OCI-LY3 (cell line): Measurements from ENCODE around the gene PARD3.

Experiments used
- H2AFZ ChIP-seq: fragments of 200-600, 300-600 bp; shearing (Covaris generic); 2 replicates; pipeline ENCODE4 v1.6.0; 2014; ENCODE audit warnings: antibody characterized with exemption, low read depth, low read length
- H3K27ac ChIP-seq: fragments of 200-600, 300-600 bp; sonication (generic); 2 replicates; pipeline ENCODE4 v1.5.1; 2014; ENCODE audit warnings: mild to moderate bottlenecking, low read length, moderate library complexity, mixed read lengths
- H3K27me3 ChIP-seq: fragments of 200-600, 300-600 bp; sonication (generic); 2 replicates; pipeline ENCODE4 v1.6.1; 2014; ENCODE audit warnings: low read depth, low read length, mixed read lengths
- H3K36me3 ChIP-seq: fragments of 200-600, 300-600 bp; sonication (generic); replicated peaks from 2 replicates; pipeline ENCODE3; 2014; ENCODE audit warnings: low read depth, low read length, mixed read lengths
- H3K4me1 ChIP-seq: fragments of 300-600, 200-600 bp; sonication (generic); 2 replicates; pipeline ENCODE4 v1.6.1; 2014; ENCODE audit warnings: low read length, mixed read lengths
- H3K4me2 ChIP-seq: fragments of 200-600, 300-600 bp; sonication (generic); 2 replicates; pipeline ENCODE4 v1.6.1; 2014; ENCODE audit warnings: low read length, mixed read lengths
- H3K4me3 ChIP-seq: fragments of 300-600, 200-600 bp; sonication (generic); 2 replicates; pipeline ENCODE4 v1.5.1; 2014; ENCODE audit warnings: antibody characterized with exemption, mild to moderate bottlenecking, low read length, moderate library complexity
- H3K79me2 ChIP-seq: fragments of 300-600, 200-600 bp; shearing (Covaris generic); 2 replicates; pipeline ENCODE4 v1.6.1; 2014; ENCODE audit warnings: mild to moderate bottlenecking, low read length, mixed read lengths
- H3K9ac ChIP-seq: fragments of 300-600, 200-600 bp; shearing (Covaris generic); 2 replicates; pipeline ENCODE4 v1.6.0; 2014; ENCODE audit warnings: mild to moderate bottlenecking, low read length, moderate library complexity
- H3K9me3 ChIP-seq: fragments of 200-600, 300-600 bp; shearing (Covaris generic); 2 replicates; pipeline ENCODE4 v1.6.1; 2014; ENCODE audit warnings: low read length, mixed read lengths; ENCODE audit not compliant: insufficient read depth
- H4K20me1 ChIP-seq: fragments of 200-600, 300-600 bp; sonication (generic); 2 replicates; pipeline ENCODE4 v1.6.1; 2016; ENCODE audit warnings: low read length, mixed read lengths; ENCODE audit not compliant: insufficient read depth
- CTCF ChIP-seq: fragments of 200-600, 300-600 bp; sonication (generic); IDR thresholded peaks from 2 replicates; pipeline ENCODE4 v1.5.1; 2014; ENCODE audit warnings: antibody characterized with exemption, low read length, low read depth
- EZH2phosphoT487 ChIP-seq: fragments of 200-600 bp; shearing (Covaris generic); IDR thresholded peaks from 2 replicates; pipeline ENCODE4 v1.6.1; 2018; ENCODE audit warnings: antibody characterized with exemption, mixed run types, low read depth

The PARD3 gene

GRCh38 chr10:34817054-34817453, 2.0 kb upstream of the PARD3 start:
- Histone ChIP-seq H3K9ac (no peak overlapping the region), H3K9me3 (no peaks in the 10 kb centered on the region), H3K27ac (no peak overlapping the region), H3K79me2 (no peaks in the 10 kb centered on the region), H3K4me2 (no peak overlapping the region), H4K20me1 (no peaks in the 10 kb centered on the region), H3K36me3 (no peaks in the 10 kb centered on the region), H3K4me1 (no peaks in the 10 kb centered on the region), H2AFZ (no peak overlapping the region), H3K27me3 (no peaks in the 10 kb centered on the region), H3K4me3 (no peak overlapping the region)
- TF ChIP-seq CTCF (no peak), EZH2phosphoT487 (no peak)

- Histone ChIP-seq H4K20me1 (no peaks in the 10 kb centered on the region), H3K4me2 (no peak overlapping the region), H3K27me3 (no peaks in the 10 kb centered on the region), H3K9me3 (no peaks in the 10 kb centered on the region), H3K79me2 (no peaks in the 10 kb centered on the region), H3K4me3 (no peak overlapping the region), H3K4me1 (no peaks in the 10 kb centered on the region), H3K9ac (no peak overlapping the region), H3K27ac (no peak overlapping the region), H2AFZ (no peak overlapping the region), H3K36me3 (no peaks in the 10 kb centered on the region)
- TF ChIP-seq CTCF: no peak
- TF ChIP-seq EZH2phosphoT487: no peak
These were observed 1.5 kb upstream of the PARD3 start for GRCh38 chr10:34816501-34817002.

DNA sequence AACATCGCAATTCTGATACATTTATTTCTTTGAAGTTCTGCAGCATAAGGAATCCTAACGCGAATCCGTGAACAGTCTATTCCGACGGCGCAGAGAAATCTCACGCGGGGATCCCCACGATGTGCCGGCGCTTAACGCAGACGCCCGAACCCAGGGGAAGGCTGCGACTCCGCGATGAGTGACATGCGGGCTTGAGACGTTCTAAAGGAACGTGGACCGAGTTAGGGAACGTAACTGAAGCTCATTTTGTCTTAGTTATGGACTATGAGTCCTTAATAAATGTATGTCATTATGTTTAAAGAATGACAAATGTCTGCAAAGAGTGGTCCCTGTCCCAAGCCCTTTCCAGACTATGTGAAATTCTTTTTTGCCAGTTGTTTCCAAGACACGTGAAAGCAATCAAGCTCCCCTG, 995 bp upstream of the PARD3 start:
- no peak overlapping the region for H3K27ac ChIP-seq

DNA sequence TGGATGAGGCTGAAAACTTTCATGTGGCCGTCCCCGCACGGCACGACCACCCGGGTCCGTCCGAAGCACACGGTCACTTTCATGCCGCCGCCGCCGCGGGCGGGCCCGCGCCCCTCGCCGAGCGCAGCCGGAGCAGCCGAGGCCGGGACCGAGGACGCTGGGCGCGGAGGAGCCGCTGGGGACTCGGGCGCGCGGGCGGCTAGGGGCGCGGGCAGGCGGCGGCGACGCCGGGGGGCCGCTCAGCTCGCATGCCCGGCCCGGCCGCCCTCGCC, 247 bp downstream of the PARD3 start:
- Histone ChIP-seq H3K27ac (no peak overlapping the region), H3K4me3 (no peak overlapping the region), H3K9ac (no peak overlapping the region)

More for the DNA sequence above, 995 bp upstream of the PARD3 start:
- Histone ChIP-seq H3K9me3 (no peaks in the 10 kb centered on the region), H3K4me1 (no peaks in the 10 kb centered on the region), H3K27me3 (no peaks in the 10 kb centered on the region), H3K79me2 (no peaks in the 10 kb centered on the region), H3K4me3 (no peak overlapping the region), H3K36me3 (no peaks in the 10 kb centered on the region), H2AFZ (no peak overlapping the region), H4K20me1 (no peaks in the 10 kb centered on the region), H3K4me2 (no peak overlapping the region), H3K9ac (no peak overlapping the region)
- no peak for TF ChIP-seq CTCF
- TF ChIP-seq EZH2phosphoT487: no peak

More for the DNA sequence above, 247 bp downstream of the PARD3 start:
- Histone ChIP-seq H3K9me3 (no peaks in the 10 kb centered on the region), H3K79me2 (no peaks in the 10 kb centered on the region), H3K36me3 (no peaks in the 10 kb centered on the region), H3K4me1 (no peaks in the 10 kb centered on the region), H3K4me2 (no peak overlapping the region), H4K20me1 (no peaks in the 10 kb centered on the region), H2AFZ (no peak overlapping the region), H3K27me3 (no peaks in the 10 kb centered on the region)
- no peak for TF ChIP-seq CTCF
- no peak for TF ChIP-seq EZH2phosphoT487
